PFSK-1 (cell line): ENCODE data around the gene TRHDE.

Experiments used
- FOXP2 ChIP-seq: optimal IDR thresholded peaks from 2 replicates; pipeline ENCODE3; 2011; ENCODE audit warnings: borderline replicate concordance, control low read depth, inconsistent platforms; ENCODE audit not compliant: insufficient read depth; ENCODE audit errors: extremely low read length, extremely low read depth
- POLR2AphosphoS5 ChIP-seq: IDR thresholded peaks from 2 replicates; pipeline ENCODE4 v1.6.1; 2012; ENCODE audit warnings: low read depth, mild to moderate bottlenecking, control low read depth, low read length, moderate library complexity
- REST ChIP-seq, 2 experiments: IDR thresholded peaks; 2 replicates each; pipeline versions ENCODE4 v1.6.1 to v1.8.0; 2011 to 2012; ENCODE audit warnings: low read depth in 2 of 2, low read length in 2 of 2, control low read depth in 1 of 2, inconsistent platforms in 1 of 2, mild to moderate bottlenecking in 1 of 2, moderate library complexity in 1 of 2; ENCODE audit not compliant: insufficient read depth in 1 of 2
- SIN3A ChIP-seq: IDR thresholded peaks from 2 replicates; pipeline ENCODE4 v1.6.1; 2012; ENCODE audit warnings: mild to moderate bottlenecking, low read length, moderate library complexity, borderline replicate concordance; ENCODE audit not compliant: insufficient read depth
- TAF1 ChIP-seq: IDR thresholded peaks from 2 replicates; pipeline ENCODE4 v1.6.1; 2012; ENCODE audit warnings: low read length, control low read depth, borderline replicate concordance; ENCODE audit not compliant: insufficient read depth

TRHDE gene

GRCh38 chr12:72543777-72544467 lies 271.8 kb downstream of the TRHDE start:
- TF ChIP-seq POLR2AphosphoS5 (no peak), FOXP2 (no peak), REST (IDR thresholded peaks at IDR 0.05; ENCODE audit: insufficient read depth in 1 of 2, low read depth in 2 of 2, low read length in 2 of 2) (no peak), TAF1 (no peak), SIN3A (no peak)

GRCh38 chr12:72546106-72546505 lies 273.9 kb downstream of the TRHDE start:
- TF ChIP-seq FOXP2 (no peak), REST (IDR thresholded peaks at IDR 0.05; ENCODE audit: insufficient read depth in 1 of 2, low read depth in 2 of 2, low read length in 2 of 2) (no peak), SIN3A (no peak), TAF1 (no peak), POLR2AphosphoS5 (no peak)

GRCh38 chr12:72547573-72547972 lies 275.4 kb downstream of the TRHDE start:
- TF ChIP-seq FOXP2, result no peak
- TF ChIP-seq TAF1, result no peak
- no peak for TF ChIP-seq REST (IDR thresholded peaks at IDR 0.05; ENCODE audit: insufficient read depth in 1 of 2, low read depth in 2 of 2, low read length in 2 of 2)
- TF ChIP-seq POLR2AphosphoS5, result no peak
- TF ChIP-seq SIN3A, result no peak

GRCh38 chr12:72549184-72549583 lies 277.0 kb downstream of the TRHDE start:
- no peak for TF ChIP-seq SIN3A
- no peak for TF ChIP-seq FOXP2
- TF ChIP-seq TAF1, result no peak
- no peak for TF ChIP-seq POLR2AphosphoS5
- TF ChIP-seq REST (IDR thresholded peaks at IDR 0.05; ENCODE audit: insufficient read depth in 1 of 2, low read depth in 2 of 2, low read length in 2 of 2), result no peak
